ENCODE results near the gene HSPG2. TPM values are rescaled to one million over a fixed set of nuclear protein-coding genes. Genes with fewer than 3 reads are reported as not detected.
"Not testable (repeated sequence)": the region's sequence is repeated elsewhere in the genome, so short reads cannot be mapped to it uniquely, and the experiment has no call there.

The HSPG2 gene
- total and polyA plus RNA-seq, 8 donors, result 150 to 434 (median 196) TPM

- no peak overlapping the region for H3K4me3 ChIP-seq
- no peak for ATAC-seq
- intact Hi-C loops (cut with DNase I), result no loop called here
- no peak for TF ChIP-seq CTCF (IDR thresholded peaks at IDR 0.05)
- no peaks in the 10 kb centered on the region for H3K9me3 ChIP-seq
- H3K36me3 ChIP-seq, result no peaks in the 10 kb centered on the region
- peak overlapping the region; percentile 23 to 55 for H3K27ac ChIP-seq
- DNase-seq, result no peak
- H3K27me3 ChIP-seq, result no peaks in the 10 kb centered on the region
- peaks cover 18 to 71% of the 10 kb centered on the region in 2 donors for H3K4me1 ChIP-seq
These were observed 12.6 kb downstream of the HSPG2 start for GRCh38 chr1:21924503-21925005.

GRCh38 chr1:21922090-21923013 lies 14.8 kb downstream of the HSPG2 start:
- Histone ChIP-seq H3K9me3 (no peaks in the 10 kb centered on the region), H3K4me1 (peaks cover 9 to 62% of the 10 kb centered on the region in 2 donors), H3K27me3 (no peaks in the 10 kb centered on the region), H3K27ac (no peak overlapping the region), H3K36me3 (no peaks in the 10 kb centered on the region), H3K4me3 (no peak overlapping the region)
- ATAC-seq, result no peak
- intact Hi-C loops (cut with DNase I), result no loop called here
- peak in 1 of 4 donors; percentile 18 for DNase-seq
- TF ChIP-seq CTCF (IDR thresholded peaks at IDR 0.05), result no peak

GRCh38 chr1:21921100-21921875 lies 15.8 kb downstream of the HSPG2 start:
- no peak for TF ChIP-seq CTCF (IDR thresholded peaks at IDR 0.05)
- Histone ChIP-seq H3K27me3 (no peaks in the 10 kb centered on the region), H3K27ac (peak overlapping the region in 1 of 2 donors; percentile 65), H3K4me3 (no peak overlapping the region), H3K4me1 (peaks cover 2 to 62% of the 10 kb centered on the region in 2 donors), H3K36me3 (no peaks in the 10 kb centered on the region), H3K9me3 (no peaks in the 10 kb centered on the region)
- DNase-seq (no peak), ATAC-seq (no peak)
- intact Hi-C loops (cut with DNase I), result no loop called here

GRCh38 chr1:21919520-21919919 lies 17.6 kb downstream of the HSPG2 start:
- peaks cover 13 to 61% of the 10 kb centered on the region in 2 donors for H3K4me1 ChIP-seq

GRCh38 chr1:21917239-21917631 lies 19.9 kb downstream of the HSPG2 start:
- H3K4me3 ChIP-seq; ATAC-seq; H3K36me3 ChIP-seq; H3K27me3 ChIP-seq; H3K27ac ChIP-seq; DNase-seq; intact Hi-C loops (cut with DNase I); H3K9me3 ChIP-seq: not testable (repeated sequence)
- peaks cover 21 to 65% of the 10 kb centered on the region in 2 donors for H3K4me1 ChIP-seq

More at GRCh38 chr1:21919520-21919919, 17.6 kb downstream of the HSPG2 start:
- Histone ChIP-seq H3K27me3 (no peaks in the 10 kb centered on the region), H3K27ac (peak overlapping the region in 1 of 2 donors; percentile 65), H3K9me3 (no peaks in the 10 kb centered on the region), H3K36me3 (no peaks in the 10 kb centered on the region), H3K4me3 (no peak overlapping the region)
- DNase-seq (no peak), ATAC-seq (peak; percentile 49)
- no peak for TF ChIP-seq CTCF (IDR thresholded peaks at IDR 0.05)
- intact Hi-C loops (cut with DNase I), result no loop called here

Measured in left lung (tissue), 10 donors.